GM18502 (cell line): ENCODE measurements around the gene C19orf85.
"Not testable (repeated sequence)": the region's sequence is repeated elsewhere in the genome, so short reads cannot be mapped to it uniquely, and the experiment has no call there.

ENCODE experiments used
- ATAC-seq: cut with Tn5 transposase; IDR thresholded peaks from one replicate; pipeline ENCODE4 v1.9.1; 2021; ENCODE audit warnings: mild to moderate bottlenecking; ENCODE audit not compliant: unreplicated experiment, poor library complexity

Gene C19orf85

DNA sequence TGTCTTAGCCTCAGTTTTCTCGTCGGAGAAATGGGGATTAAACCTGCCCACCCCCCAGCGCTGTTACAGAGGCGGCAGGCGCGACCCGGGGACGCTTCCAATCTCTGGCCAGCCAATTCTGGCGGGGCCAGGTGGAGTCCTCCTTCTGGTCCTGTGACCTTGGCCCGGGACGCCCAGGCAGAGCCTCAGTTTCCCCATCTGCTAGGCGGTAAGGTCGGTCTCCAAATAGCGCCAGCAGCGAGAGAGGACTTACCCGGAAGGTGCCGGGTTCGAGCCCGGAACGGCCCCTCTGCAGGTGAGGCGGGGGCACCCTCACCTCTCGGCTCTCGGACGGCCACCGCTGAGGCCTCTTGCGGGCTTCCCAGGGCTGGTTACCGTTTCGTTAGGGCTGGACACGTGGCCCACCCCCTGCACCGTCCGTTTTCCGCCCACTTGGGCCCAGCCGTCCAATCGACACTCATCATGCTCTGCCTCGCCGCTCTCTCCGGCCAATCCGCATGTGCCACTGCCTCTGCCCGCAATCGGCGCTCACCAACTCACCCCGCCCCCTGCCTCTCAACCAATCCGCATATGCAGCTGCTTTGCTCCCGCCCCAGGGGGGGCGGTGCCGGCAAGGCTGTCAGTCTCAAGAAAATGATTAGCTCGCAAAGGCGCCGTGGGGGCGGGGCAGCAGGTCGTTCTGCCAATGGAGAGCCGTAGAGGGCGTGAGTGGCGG, 3.1 kb downstream of the C19orf85 start, which contains the start of gene ISOC2:
Gene ISOC2, minus strand, starts transcription at position 384 of the 715 bp plus-strand sequence. CDS start 5,156 bp downstream, outside the sequence.
- peak; percentile 94 for ATAC-seq

DNA sequence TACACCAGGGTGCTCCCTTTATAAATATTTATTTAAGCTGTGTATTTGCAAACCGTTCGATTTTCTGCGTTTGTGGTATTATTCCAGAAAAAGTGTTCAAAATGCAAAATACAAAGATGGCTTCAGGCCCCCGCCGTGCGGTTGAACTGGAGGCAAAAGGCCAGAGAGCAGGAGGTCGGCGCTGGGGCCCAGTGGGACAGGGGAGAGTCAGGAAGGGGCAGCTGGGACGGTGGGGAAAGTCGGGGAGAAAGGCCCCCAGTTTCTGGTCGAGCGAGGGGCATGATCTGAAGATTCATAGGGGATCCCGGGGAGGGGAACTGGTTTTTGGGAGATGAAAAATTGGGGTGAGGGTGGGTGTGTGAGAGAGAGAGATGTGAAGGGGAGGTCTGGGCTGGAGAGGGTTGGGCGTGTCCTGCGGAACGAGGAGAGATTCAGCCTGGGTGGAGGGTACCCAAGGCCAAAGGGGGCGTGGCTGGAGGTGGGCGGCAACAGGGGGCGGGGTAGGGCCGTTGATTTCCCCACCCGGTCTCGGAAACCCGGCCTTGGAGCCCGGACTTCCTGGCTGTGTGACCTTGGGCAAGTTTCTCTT, 3.8 kb downstream of the C19orf85 start:
- ATAC-seq = no peak

DNA sequence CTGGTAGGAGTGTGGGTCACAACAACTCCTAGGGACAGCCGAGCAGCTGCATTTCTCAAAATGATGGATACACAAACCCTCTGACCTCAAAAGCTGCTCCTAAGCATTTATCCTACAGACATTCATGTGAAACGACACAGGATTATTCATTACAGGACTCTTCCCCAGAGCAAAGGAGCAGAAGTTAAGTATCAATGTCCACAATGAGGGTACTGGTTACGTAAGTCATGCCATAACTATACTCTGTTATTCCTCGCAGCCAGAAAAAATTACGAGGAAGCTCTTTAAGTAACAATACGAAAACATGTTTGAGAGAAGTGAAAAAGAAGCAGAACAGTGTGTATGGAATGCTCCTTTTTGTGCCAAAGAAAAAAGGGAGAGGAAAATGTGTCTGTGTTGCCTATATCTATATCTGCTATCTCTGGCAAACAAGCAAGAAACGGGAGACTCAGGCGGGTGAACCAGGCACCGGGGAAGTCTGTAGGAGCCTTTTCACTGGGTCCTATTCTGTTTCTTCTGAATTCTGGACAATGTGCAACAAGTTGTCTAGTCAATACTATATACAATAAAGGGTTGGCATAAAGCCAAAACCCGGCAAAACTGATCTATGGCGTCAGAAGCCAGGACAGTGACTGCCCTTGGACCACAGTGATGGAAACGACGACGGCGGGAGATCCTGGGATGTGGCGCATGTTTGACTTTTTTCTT, 4.4 kb downstream of the C19orf85 start:
- ATAC-seq = no peak

DNA sequence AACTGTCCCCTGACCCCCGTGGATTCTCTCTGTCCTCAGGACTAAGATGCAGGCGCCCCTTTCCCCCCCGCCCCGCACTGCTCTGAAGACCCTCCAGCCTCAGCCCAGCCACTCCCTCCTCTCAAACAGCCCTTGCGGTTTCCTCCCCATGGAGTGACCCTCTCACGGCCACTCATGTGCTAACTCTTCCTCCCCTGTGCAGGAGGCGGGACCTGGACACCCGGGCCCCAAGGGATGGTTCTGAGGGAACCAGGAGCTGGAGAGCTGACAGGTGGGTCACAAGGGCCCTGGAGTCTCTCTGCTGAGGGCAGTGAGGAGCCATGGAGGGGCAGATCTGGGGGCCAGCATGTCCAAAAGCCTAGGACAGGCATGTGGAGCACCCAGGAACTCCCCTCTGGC, 5.0 kb downstream of the C19orf85 start:
- ATAC-seq = no peak

DNA sequence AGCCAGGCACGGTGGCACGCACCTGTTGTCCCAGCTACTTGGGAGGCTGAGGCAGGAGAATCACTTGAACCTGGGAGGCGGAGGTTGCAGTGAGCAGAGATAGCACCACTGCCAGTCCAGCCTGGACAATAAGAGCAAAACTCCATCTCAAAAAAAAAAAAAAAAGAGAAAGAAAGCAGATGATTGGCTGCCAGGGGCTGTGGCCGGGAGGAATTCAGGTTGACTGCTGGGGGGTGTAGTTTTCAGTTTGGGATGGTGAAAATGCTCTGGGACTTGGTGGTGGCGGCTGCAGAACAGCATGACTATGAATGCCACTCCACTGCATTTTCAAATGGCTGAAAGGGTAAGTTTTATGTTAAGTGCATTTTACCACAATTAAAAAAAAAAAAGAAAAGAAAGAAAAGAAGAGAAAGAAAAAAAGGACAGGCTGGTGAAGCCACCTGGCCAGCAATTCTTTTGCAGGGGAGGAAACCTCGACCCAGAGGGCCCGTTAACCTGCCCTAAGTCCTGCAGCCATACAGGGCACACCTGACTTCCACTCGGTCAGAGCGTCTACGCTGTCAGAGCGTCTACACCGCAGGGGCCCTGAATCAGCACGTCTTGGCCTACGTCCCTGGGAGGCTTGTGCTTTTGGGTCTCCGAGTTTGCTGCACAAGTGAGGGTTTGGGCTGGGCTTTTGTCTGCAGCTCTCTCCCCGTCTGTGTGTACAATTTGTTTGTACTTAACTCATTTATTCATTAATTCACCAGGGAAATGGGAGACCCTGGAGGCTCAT, 6.7 kb downstream of the C19orf85 start:
- ATAC-seq = no peak

DNA sequence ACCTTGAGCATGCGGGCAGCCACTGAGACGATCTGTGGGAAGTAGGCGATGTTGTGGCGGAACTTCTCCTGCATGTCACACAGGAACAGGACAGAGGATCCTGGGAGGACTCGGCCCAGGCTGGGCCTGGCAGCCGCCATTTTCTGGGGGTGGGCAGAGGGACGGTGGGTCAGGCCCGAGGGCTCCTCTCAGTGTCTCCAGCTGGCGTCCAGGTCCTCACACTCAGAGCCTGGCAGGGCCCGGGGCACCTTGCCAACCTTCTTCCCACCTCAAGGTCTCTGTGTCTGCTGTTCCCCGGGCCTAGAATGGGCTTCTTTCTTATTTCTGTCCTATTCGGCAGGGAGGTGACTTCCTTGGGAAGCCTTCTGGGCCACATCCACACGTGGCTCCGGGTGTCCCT, 8.2 kb downstream of the C19orf85 start:
- no peak for ATAC-seq

DNA sequence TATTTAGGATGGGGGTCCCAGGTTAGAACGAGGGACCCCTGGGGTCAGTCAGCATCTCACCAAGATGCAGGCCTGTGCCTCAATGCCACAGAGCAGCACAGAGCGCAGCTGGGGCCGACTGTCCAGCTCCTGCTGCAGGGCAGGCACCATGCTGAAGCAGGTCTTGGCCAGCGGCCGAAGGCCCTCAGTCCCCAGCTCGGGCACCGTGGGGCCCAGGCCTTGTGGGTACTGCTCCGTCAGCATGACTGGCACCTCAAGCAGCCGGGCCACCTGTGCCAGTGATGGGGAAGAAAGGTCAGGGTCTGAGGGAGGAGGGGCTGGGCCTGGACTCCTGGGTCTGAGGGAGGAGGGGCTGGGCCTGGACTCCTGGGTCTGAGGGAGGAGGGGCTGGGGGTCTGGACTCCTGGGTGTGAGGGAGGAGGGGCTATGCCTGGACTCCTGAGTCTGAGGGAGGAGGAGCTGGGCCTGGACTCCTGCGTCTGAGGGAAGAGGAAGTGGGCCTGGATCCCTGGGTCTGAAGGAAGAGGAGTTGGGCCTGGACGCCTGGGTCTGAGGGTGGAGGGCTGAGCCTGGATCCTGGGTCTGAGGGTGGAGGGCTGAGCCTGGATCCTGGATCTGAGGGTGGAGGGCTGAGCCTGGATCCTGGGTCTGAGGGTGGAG, 8.8 kb downstream of the C19orf85 start:
- no peak for ATAC-seq

DNA sequence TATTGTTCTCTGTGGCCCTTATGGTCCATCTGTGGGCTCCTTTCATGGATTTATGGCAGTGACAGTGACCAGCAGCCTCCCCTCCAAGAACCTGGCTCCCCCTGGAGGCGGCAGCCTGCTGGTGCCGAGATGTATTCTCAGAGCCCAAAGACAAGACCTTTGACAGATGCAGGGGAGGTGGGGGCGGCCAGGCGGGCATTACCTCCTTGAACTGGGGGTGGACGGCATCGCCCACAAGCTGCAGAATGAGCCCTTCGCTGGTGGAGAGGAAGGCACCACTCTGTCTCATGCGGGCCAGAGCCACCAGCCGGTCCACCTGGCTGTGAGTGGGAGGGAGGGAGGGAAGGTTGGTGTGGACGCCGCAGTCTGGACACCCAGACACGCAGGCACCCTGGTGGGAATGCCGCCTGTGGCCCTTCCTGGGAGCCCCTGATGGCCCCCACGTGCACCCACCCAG, 9.7 kb downstream of the C19orf85 start:
- ATAC-seq = no peak

DNA sequence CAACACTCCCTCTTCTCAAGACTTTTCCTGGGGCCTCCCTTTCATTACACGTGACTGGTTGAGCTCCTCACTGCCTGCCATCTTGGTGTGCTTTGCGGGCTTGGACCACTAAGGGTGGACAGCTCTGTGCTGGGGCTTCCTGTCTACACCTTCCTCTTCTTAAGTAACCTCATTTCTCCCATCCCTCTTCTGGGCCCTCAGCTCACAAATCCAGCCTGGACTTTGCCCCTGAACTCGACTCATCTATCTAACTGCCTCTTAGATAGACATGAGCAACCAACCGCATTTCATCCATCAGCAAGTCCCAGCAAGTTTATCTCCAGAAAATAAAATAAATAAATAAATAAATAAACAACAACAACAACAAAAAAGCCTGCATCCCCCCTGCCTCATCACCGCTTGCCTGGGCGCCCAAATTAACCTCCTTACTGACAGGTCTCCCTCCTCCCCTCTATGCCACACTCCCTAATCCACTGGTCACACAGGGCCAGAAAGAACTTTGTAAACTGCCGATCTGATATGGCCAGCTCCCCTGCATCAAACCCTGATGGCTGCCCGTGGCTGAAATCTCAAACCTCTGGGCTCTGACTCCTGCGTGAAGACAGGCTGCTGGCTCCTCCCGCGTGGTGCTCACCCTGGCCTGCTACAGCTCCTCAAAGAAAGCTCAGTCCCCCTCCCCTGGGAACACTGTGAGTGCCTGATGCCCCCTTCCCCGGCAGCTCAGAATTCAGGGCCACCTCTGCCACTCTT, 10.9 kb downstream of the C19orf85 start:
- no peak for ATAC-seq

DNA sequence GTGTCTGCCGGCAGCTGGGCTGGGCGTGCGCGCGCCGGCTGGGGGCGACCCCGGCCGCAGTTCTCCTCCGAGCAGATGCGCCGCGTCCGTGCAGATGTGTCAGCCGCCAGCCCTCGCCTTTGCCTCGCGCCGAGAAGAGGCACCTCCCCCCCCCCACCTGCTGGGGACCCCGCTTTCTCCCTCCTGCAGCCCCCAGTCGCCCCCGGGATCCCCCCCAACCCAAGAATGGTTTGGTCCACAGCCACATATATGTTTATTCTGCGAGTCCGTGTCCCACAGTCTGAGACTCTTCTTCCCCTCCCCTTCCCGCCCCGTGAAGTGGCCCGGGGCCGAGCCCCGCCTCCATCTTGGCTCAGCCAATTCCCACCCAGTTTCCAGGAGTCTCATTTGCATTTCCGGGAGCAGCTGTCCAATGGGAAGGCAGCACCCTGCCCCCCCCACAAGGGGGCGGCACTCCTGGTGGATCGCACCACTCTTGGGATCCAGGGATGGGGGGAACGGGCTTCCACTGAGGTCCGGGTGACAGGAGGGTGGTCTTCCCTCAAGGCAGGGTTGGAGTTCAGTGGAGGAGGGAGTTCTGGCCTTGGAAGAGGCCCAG, 11.7 kb downstream of the C19orf85 start:
- no peak for ATAC-seq

DNA sequence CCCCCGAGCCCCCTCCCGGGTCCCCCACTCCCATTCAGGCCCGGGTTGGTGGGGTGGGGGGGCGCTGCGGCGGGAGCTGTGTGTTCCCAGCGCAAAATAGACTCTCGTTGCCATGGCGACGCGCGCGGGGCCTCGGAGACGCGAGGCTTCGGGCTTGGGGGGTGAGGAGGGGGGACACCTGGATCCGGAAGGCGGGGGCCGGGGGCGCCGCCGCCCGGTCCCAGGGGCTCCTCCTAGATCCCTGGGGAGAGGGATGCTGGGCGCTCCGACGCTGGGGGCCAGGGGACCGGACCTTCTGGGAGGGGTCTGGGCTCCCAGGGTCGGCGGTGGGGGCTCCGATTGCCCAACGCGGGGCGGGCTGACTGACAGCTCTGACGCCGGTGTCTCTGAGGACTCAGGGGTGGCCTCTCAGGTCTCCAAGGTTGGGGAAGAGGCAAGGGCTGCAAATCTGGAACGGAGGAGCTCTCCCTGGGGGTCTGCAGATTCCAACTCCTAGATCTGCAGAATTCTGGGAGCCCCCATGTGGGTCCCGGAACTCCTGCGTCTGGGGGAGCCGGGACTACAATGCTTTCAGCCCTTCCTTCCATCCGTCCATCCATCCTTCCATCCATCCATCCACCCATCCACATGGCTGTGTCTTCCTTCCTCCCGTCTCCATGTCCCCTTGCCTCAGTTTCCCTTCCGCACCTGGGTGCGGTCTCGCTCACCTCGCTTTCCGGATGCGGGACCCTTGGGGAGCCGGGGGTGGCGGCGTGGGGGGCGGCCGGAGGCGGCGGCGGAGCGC, 12.4 kb downstream of the C19orf85 start:
- no peak for ATAC-seq

DNA sequence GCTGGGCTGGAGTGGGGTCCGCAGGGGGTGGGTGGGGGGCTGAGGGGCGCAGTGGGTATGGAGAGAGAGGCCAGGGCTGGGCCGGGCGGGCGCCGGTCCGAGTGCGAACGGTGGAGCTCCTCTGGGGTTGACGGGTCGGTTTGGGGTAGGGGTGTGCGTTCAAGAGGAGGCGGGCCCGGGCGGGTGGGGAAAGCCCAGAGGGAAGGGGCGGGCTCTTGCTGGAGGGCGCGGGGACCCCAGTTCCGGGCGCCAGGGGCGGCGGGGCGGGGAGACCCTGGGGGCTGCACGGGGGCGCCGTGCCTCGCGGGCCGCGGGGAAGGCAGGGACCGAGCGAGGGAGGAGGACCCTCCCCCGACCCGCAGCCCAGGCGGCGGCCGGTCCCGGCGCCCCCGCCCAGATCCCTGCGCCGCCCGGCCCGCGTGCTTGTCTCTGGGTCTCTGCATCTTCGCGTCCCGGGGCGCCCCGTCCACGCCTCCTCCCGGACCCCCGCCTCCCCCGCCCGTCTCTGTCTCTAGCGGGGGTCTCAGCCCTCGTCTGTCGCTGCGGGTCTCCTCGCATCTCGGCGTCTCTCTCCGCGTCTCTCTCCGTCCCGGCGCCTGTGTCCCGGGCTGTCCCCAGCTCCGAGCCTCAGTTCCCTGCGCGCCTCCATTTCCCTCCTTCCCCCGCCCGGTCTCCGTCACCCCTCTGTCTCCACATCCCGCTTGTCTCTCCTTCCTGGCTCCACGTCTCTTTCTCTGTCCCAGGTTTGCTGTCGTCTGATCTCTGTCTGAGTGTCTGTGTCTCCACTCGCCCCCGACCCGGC, 13.2 kb downstream of the C19orf85 start:
- ATAC-seq = no peak

DNA sequence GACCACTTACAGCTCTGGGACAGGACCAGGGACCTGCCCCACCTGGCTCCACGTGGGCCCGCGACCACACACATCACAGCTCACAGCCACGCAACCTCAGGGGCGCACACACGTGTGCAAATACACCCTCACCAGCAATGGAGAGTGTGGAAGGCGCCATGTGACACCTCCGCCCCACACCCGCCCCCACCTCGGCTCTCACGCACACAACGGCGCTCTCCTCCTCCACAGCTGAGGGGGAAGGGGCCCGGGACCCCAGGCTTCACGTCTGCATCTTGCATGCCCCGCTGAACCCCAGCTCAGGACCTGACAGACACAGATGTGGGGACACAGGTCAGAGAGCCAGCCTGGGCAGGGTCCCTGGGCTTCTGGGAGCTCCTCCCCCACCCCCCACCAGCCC, 15.1 kb downstream of the C19orf85 start:
- no peak for ATAC-seq

DNA sequence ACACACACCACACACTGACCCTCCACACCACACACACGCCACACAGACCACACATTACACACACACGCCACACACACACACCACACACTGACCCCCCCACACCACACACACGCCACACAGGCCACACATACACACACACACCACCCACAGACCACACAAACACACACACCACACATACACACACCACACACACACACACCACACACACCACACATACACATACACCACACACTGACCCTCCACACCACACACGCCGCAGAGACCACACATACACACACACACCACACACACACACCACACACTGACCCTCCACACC, 16.4 kb downstream of the C19orf85 start:
- ATAC-seq = not testable (repeated sequence)

DNA sequence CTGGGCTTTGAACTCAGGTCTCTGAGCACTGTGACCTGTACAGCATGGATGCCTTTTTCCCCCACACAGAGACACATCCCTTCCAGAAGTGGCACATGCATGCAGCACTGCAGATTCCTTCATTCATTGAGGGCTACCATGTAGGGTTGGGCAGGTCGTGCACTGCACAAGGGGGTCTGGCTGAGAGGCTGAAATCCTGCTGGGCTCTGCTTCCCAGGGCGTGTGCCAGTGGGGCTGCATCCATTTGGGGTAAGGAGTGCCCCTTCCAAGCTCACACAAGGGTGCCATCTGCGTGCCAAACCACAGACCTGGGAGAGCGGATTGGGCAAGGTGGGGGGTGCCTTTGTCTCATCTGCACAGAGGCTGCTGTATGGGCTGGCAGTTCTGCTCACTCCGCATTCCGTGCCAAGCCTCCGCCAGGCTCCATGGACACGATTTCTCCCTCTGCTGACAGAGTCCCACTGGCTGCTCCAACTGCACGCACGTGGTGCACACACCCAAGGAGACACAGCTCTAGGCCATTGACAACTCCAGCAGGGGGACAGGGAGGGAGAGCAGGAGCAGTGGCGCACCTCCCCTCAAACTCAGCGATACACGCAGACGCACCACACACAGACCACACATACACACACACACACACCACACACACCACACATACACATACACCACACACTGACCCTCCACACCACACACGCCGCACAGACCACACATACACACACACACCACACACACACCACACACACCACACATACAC, 17.0 kb downstream of the C19orf85 start:
- ATAC-seq = no peak

DNA sequence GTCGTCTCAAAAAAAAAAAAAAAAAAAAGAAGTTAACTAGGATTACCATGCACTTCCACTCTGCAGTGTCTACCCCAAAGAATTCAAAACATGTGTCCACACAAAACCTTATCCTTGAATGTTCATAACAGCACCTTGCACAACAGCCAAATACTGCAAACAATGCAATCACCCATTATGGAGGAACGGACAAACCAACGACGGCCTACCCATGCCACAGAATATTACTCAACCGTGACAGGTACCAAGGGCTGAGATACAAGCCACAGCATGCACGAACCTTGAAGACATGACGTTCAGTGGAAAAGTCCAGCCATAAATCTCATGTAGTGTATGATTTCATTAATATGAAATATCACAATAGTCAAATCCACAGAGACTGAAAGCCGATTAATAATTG, 18.5 kb downstream of the C19orf85 start:
- ATAC-seq = no peak

DNA sequence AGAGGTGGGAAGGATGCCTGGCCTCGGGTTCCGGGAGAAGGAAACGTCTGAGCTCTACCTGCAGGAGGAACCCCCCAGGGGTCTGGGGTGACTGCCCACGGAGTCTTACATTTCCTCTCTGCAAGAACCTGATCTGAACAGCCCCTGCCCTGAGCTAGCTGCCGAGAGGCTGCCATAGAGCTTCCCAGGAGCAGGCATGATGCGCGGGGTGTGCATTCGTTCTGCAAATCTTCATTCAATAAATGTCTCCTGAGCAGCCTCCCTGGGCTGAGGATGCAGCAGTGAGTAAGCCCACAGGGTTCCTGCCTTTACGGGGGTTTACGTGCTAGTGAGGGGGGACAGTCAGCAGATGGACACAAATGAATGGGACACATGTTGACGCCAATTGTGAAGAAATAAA, 19.9 kb downstream of the C19orf85 start:
- ATAC-seq = no peak
